Measurements from ENCODE around the gene SPDYA.
A peak's percentile ranks its signal among the peaks of the same experiment; 100 is the strongest.
"Not testable (repeated sequence)": the region's sequence is repeated elsewhere in the genome, so short reads cannot be mapped to it uniquely, and the experiment has no call there.

Gene SPDYA

GRCh38 chr2:28810384-28811285, at the start of gene SPDYA:
Gene SPDYA, plus strand, starts transcription at chr2:28810834. Its CDS starts 5,181 bp downstream, at chr2:28816015.
- peak; percentile 93 for DNase-seq

GRCh38 chr2:28761420-28761819, 49.2 kb upstream of the SPDYA start:
- DNase-seq, result no peak

- no peak for DNase-seq
Measured at GRCh38 chr2:28764909-28765711, 45.5 kb upstream of the SPDYA start.

GRCh38 chr2:28766070-28766469, 44.6 kb upstream of the SPDYA start:
- DNase-seq, result no peak

DNA sequence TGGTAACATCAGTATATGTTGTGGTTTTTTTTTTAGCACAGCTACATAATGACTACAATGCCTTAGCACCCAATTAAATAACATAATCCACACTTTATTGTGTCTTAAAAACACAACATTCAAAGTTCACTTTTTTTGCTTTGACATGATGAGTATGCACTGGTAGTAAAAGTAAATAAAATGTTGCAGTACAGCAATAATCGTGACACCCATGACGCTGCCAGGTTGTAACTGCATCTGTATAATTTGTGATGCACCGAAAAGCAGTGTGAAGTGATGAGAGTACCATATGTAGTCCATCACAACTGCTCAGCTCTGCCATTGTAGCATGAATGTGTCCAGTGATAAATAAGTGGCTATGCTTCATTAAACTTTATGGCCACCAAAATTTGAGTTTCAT, 43.3 kb upstream of the SPDYA start:
- DNase-seq, result no peak

- no peak for DNase-seq
Measured at GRCh38 chr2:28768422-28768821, 42.2 kb upstream of the SPDYA start.

GRCh38 chr2:28768952-28769351, 41.7 kb upstream of the SPDYA start:
- DNase-seq, result no peak

DNA sequence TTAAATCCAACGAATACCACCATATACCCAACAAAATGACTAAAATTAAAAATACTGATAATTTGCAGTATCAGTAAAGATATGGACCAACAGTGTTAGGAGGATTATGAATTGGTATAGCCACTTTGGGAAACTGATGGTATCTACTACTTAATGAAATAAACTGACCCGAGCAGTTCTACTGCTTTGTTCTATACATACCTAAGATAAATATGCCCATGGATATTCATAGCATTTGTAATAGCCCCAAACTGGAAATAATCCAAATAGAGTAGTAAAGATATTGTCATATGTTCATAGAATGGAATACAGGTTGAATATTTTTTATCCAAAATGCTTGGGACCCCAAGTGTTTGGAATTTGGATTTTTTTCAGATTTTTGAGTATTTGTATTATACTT, 38.3 kb upstream of the SPDYA start:
- DNase-seq, result no peak

- DNase-seq, result no peak
Measured at GRCh38 chr2:28776471-28776870, 34.2 kb upstream of the SPDYA start.

GRCh38 chr2:28778392-28778791, 32.2 kb upstream of the SPDYA start:
- DNase-seq, result no peak

GRCh38 chr2:28779001-28779400, 31.6 kb upstream of the SPDYA start:
- no peak for DNase-seq

- DNase-seq, result peak; percentile 1
Measured at GRCh38 chr2:28780496-28780895, 30.1 kb upstream of the SPDYA start.

- no peak for DNase-seq
Measured at GRCh38 chr2:28782423-28782822, 28.2 kb upstream of the SPDYA start.

DNA sequence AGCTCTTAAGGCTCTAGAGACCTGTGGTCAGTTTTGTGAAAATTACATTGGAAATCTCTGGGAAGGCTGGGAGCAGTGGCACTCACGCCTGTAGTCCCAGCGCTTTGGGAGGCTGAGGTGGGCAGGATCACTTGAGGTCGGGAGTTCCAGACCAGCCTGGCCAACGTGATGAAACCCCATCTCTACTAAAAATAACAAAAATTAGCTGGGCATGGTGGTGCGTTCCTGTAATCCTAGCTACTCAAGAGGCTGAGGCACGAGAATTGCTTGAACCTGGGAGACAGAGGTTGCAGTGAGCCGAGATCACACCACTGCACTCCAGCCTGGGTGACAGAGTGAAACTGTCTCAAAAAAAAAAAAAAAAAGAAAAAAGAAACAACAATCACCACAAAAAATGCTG, 26.1 kb upstream of the SPDYA start:
- DNase-seq, result not testable (repeated sequence)

DNA sequence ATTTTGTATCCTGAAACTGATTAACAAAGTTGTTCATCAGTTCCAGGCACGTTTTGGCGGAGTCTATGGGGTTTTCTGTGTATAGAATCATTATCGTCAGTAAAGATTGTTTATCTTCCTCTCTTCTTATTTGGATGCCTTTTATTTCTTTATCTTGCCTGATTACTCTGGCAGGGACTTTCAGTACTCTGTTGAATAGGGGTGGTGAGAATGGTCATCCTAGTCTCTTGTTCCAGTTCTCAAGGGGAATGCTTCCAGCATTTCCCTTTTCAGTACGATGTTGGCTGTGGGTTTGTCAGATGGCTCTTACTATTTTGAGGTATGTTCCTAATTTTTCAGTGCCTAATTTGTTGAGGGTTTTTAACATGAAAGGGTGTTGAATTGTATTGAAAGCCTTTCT, 14.0 kb upstream of the SPDYA start:
- no peak for DNase-seq

- DNase-seq, result no peak
Measured at GRCh38 chr2:28801726-28802125, 8.9 kb upstream of the SPDYA start.

- DNase-seq, result no peak
Measured at GRCh38 chr2:28802975-28803429, 7.6 kb upstream of the SPDYA start.

DNA sequence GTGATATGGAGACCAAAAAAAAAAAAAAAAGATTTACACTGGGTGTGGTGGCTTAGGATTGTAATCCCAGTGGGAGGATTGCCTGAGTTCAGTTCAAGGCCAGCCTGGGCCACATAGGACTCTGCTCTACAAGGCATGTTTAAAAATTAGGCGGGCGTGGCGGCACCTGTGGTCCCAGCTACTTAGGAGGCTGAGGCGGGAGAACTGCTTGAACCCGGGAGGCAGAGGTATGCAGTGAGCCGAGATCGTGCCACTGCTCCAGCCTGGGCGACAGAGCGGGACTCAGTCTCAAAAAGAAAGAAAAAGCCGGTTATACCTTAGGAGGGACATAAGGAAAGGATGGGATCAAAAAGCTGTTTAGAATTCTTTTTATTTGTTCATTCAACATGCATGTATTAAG, 707 bp upstream of the SPDYA start:
- no peak for DNase-seq

GRCh38 chr2:28818053-28818452, 7.4 kb downstream of the SPDYA start:
- no peak for DNase-seq

- peak; percentile 68 for DNase-seq
Measured at GRCh38 chr2:28821295-28821958, 10.8 kb downstream of the SPDYA start.

DNA sequence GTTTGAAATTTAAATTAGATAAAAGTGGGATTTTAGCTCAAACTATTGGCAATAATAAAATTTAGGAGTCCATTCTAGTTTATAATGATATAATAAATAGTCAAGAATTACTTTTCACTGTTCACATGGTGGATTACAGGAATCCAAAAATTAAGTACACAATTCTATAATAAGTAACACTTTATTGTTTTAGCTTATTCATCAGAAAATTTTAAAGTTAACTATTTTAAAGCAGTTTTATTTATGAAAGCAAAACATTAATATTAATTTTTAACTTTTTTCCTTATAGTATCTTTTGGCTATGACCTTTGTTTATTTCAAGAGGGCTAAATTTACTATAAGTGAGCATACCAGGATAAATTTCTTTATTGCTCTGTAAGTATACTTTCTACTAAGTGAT, 11.4 kb downstream of the SPDYA start:
- DNase-seq, result no peak

DNA sequence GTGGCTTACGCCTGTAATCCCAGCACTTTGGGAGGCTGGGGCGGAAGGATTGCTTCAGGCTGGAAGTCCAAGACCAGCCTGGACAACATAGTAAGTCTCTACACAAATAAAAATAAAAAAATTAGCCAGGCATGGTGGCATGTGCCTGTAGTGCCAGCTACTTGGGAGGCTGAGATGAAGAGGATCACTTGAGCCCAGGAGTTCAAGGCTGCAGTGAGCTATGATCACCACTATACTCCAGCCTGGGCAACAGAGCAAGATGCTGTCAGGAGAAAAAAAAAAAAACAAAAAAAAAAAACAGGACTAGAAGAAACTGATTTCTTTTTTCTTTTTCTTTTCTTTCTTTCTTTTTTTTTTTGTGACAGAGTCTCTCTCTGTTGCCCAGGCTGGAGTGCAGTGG, 13.6 kb downstream of the SPDYA start:
- no peak for DNase-seq

GRCh38 chr2:28824870-28825269, 14.2 kb downstream of the SPDYA start:
- no peak for DNase-seq
